Stimulated activated CD8-positive, alpha-beta memory T cell treated with anti-CD3 and anti-CD28 coated beads, Interleukin-12 subunit alpha, Interleukin-12 subunit beta, amount 100 ng/mL, for 4 hours (primary cell): ENCODE results near the gene PRKAR2B.

ENCODE experiments used
- DNase-seq: peaks from one replicate; pipeline ENCODE4 v3.0.0-alpha.2; 2020; ENCODE audit warnings: low read depth

PRKAR2B gene

GRCh38 chr7:107158028-107158427 lies 113.5 kb downstream of the PRKAR2B start:
- no peak for DNase-seq

GRCh38 chr7:107160389-107160788 lies 115.9 kb downstream of the PRKAR2B start:
- no peak for DNase-seq

DNA sequence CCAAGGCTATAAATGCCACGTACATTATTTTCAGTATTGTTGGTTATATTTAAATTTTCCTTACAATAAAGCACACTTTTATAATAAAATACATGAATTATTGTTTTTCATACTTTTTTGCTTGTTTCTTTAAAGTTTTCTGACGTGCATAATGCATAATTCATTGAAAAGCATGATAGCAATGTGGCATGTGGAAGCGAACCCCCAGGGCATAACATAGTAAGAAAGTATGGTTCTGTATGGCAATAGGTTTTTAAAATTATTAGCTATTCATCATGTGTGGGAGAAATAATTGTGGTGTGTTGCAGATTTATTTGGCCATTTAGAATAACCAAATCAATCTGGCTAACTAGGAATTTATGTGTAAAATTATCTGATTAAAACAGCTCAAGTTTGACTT lies 116.9 kb downstream of the PRKAR2B start:
- no peak for DNase-seq

GRCh38 chr7:107162475-107162874 lies 118.0 kb downstream of the PRKAR2B start:
- DNase-seq = no peak

GRCh38 chr7:107164092-107164491 lies 119.6 kb downstream of the PRKAR2B start:
- no peak for DNase-seq

GRCh38 chr7:107165341-107165740 lies 120.8 kb downstream of the PRKAR2B start:
- no peak for DNase-seq

DNA sequence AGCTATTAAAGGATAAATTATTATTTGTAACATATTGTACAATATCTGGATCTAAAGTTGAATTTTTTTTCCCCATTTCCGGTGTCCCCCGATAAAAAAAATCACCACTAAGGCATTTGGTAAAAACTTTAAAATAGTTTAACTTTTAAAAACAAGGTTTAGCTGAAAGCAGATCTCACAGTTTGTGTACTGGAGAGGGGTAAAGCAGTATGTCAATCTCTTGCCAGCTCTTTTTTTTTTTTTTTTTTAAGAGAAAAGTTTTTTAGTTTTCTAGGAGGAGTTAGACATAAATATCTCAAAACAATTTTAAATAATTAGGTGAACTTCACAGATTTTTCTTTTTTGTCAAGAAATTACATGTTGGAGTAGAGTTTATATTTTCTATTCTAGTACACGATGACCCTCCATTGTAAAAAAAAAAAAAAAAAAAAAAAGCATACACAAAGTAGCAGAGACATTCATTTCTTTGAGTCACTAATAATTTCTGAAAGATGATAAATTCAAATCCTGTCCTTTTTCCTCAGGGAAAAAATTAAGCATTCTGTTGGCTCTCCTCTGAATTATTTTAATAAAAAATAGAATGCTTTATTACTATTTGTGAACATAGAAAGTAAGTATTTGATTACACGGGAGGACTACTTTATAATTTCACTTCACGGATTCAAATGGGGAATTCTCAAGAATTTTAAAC lies 122.4 kb downstream of the PRKAR2B start:
- DNase-seq = no peak

DNA sequence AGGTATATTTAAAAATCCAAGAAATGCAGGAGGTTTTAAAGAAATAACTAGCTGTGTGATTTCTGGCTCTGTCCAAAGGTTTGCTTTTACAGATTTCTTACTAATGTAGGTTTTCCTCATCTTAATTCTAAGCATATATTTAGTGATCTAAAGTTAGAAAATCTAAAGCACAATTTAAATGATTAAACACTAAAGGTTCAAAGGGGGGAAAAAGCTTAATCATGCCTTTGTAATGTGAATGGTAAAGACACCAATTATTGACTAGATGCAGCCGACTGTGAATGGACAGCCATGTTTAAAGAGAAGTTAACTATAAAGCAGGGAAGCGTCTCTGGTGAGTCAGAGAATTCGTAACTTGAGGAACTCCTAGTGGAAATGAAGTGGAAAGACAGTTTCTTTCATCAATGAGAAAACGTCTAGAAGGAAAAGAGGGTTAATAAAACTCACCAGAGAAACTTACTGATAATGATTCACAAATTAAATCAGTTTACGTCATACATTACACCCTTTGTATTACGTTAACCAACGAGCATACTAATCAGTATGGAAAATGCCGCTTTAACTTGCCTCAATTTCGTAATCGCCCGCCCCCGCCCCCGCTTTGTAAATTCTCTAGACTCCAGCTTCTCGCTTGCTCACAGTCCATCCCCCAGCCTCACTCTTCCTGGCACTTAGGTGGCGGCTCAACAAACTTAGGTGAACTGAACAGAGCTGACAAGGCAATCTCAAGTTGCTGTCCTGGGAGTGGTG lies 123.2 kb downstream of the PRKAR2B start:
- no peak for DNase-seq

- peak; percentile 93 for DNase-seq
These were observed 124.0 kb downstream of the PRKAR2B start, which contains the start of gene HBP1 for GRCh38 chr7:107168233-107169119. Gene HBP1 (plus strand): TSS chr7:107169003. CDS start chr7:107179894, 10,891 bp downstream.

GRCh38 chr7:107169120-107170050 lies 124.9 kb downstream of the PRKAR2B start:
- DNase-seq = peak; percentile 76

GRCh38 chr7:107170051-107170915 lies 125.8 kb downstream of the PRKAR2B start:
- no peak for DNase-seq

GRCh38 chr7:107171496-107171895 lies 127.0 kb downstream of the PRKAR2B start:
- no peak for DNase-seq

GRCh38 chr7:107172276-107173032 lies 127.9 kb downstream of the PRKAR2B start:
- DNase-seq = no peak

- DNase-seq = no peak
These were observed 128.7 kb downstream of the PRKAR2B start for GRCh38 chr7:107173191-107173590.

- DNase-seq = no peak
These were observed 129.3 kb downstream of the PRKAR2B start for GRCh38 chr7:107173691-107174406.

DNA sequence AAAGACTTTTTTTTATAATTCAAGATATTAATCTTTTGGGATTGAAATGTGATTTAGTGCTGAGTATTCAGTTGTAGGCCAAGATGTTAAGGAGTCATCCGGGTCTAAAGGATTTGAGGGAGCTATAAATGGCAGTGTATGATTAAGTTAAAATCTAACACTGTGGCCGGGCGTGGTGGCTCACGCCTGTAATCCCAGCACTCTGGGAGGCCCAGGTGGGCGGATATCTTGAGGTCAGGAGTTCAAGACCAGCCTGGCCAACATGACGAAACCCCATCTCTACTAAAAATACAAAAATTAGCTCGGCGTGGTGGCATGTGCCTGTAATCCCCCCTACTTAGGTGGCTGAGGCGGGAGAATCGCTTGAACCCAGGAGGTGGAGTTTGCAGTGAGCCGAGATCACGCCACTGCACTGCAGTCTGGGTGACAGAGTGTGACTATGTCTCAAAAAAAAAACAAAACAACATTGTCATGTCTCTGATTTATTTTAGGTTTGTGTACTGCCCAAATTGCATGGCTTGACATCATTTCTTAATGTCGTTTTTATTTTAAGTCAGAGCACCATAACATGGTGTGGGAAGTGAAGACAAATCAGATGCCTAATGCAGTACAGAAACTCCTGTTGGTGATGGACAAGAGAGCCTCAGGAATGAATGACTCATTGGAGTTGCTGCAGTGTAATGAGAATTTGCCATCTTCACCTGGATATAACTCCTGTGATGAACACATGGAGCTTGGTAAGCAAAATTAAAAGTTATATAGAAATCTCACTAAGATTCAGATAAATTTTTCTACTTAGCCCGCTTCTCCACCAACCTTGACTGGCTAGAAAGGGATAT lies 135.0 kb downstream of the PRKAR2B start:
- no peak for DNase-seq

DNA sequence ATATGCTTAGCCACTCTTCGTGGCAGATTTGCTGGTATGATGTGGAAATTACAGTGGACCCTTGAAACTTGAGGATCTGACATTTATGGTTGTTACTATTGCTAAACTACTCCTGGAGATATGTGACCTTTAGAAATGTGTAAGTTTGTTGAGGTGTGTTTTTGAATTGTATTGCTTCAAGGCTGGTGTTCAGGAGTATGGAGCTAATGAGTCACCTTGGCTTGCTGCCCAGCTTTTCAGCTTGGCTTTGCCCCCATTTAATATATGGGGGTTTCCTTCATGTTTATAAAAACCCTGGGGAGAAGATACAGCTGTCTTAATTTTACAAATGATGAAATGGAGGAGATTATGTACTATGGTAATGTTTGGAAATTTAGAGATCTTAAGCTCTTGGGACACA lies 135.9 kb downstream of the PRKAR2B start:
- peak; percentile 61 for DNase-seq

- DNase-seq = no peak
These were observed 136.7 kb downstream of the PRKAR2B start for GRCh38 chr7:107181172-107181571.
